ENCODE measurements around the gene KLF11. TPM values are rescaled to one million over a fixed set of nuclear protein-coding genes. Genes with fewer than 3 reads are reported as not detected.

KLF11 gene
- total RNA-seq, 1 experiment from 2014 or later: 21.0 TPM

DNA sequence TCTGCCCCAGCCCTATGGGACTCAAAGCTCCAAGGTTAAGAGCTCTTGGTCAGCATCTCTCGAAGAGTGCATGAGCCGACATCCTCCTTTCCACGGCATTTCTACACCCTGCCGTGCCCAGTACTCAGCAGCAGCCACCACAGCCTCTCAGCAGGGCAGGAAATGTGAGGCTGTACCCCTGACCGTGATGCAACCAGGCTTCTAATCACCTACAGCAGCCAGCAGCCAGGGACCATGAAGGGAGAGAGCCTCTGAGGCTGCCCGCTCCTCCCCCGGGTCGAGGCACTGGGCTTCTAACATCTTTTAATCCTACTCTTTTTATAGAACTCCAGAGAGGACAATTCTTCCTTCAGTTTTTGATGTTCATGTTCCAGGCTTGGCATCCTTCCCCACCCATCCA is 30.4 kb downstream of the KLF11 start:
- peaks cover 20% of the 10 kb centered on the region for H3K27me3 Mint-ChIP-seq (ENCODE audit: insufficient read depth, unreplicated experiment)
- H3K4me1 ChIP-seq: peaks cover under 1% of the 10 kb centered on the region; the same call in 1 of the 2 replicates
- intact Hi-C loops (cut with micrococcal nuclease; ENCODE audit: unreplicated experiment): loop anchor here (10.0 kb wide), 2 partner anchors 151 to 591 kb away; no protein-coding TSS in a partner anchor
- peaks cover 6% of the 10 kb centered on the region for H3K4me1 Mint-ChIP-seq (ENCODE audit: low read depth, unreplicated experiment)
- H3K27ac Mint-ChIP-seq (ENCODE audit: unreplicated experiment): no peak overlapping the region
- H3K4me3 ChIP-seq (ENCODE audit: low read depth, low read length): no peak overlapping the region
- DNase-seq: no peak
- H3K9me3 ChIP-seq: no peaks in the 10 kb centered on the region
- no peak overlapping the region for H3K4me3 Mint-ChIP-seq (ENCODE audit: unreplicated experiment)
- no peaks in the 10 kb centered on the region for H3K27me3 ChIP-seq (replicated peaks; ENCODE audit: control insufficient read depth, insufficient read depth, low read length)
- CTCF ChIA-PET: interaction anchor here (0.5 to 8.2 kb wide), 6 partner anchors 16 to 663 kb away, joined by 3 to 210 read pairs (median 28); no protein-coding TSS in a partner anchor
- H3K36me3 ChIP-seq (ENCODE audit: control insufficient read depth, insufficient read depth, low read length): no peaks in the 10 kb centered on the region
- TF ChIP-seq, protein P1, sequence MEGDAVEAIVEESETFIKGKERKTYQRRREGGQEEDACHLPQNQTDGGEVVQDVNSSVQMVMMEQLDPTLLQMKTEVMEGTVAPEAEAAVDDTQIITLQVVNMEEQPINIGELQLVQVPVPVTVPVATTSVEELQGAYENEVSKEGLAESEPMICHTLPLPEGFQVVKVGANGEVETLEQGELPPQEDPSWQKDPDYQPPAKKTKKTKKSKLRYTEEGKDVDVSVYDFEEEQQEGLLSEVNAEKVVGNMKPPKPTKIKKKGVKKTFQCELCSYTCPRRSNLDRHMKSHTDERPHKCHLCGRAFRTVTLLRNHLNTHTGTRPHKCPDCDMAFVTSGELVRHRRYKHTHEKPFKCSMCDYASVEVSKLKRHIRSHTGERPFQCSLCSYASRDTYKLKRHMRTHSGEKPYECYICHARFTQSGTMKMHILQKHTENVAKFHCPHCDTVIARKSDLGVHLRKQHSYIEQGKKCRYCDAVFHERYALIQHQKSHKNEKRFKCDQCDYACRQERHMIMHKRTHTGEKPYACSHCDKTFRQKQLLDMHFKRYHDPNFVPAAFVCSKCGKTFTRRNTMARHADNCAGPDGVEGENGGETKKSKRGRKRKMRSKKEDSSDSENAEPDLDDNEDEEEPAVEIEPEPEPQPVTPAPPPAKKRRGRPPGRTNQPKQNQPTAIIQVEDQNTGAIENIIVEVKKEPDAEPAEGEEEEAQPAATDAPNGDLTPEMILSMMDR (IDR thresholded peaks at IDR 0.05; ENCODE audit: insufficient read depth in 1 of 2, low read depth in 1 of 2, low read length in 1 of 2, severe bottlenecking in 1 of 2, unreplicated experiment in 1 of 2): no peak
- H3K9me3 Mint-ChIP-seq (ENCODE audit: unreplicated experiment): no peaks in the 10 kb centered on the region
- no TSS peak for BruUV-seq (replicated peaks)
- no peaks in the 10 kb centered on the region for H3K36me3 Mint-ChIP-seq (ENCODE audit: insufficient read depth, unreplicated experiment)
- POLR2A ChIA-PET: no interaction called here

- DNase-seq: no peak
- no peaks in the 10 kb centered on the region for H3K27me3 ChIP-seq (replicated peaks; ENCODE audit: control insufficient read depth, insufficient read depth, low read length)
- Mint-ChIP-seq H3K36me3 (ENCODE audit: insufficient read depth, unreplicated experiment) (no peaks in the 10 kb centered on the region), H3K4me1 (ENCODE audit: low read depth, unreplicated experiment) (peaks cover 6% of the 10 kb centered on the region), H3K4me3 (ENCODE audit: unreplicated experiment) (no peak overlapping the region), H3K27ac (ENCODE audit: unreplicated experiment) (no peak overlapping the region), H3K27me3 (ENCODE audit: insufficient read depth, unreplicated experiment) (peaks cover 23% of the 10 kb centered on the region), H3K9me3 (ENCODE audit: unreplicated experiment) (no peaks in the 10 kb centered on the region)
- H3K36me3 ChIP-seq (ENCODE audit: control insufficient read depth, insufficient read depth, low read length): no peaks in the 10 kb centered on the region
- POLR2A ChIA-PET: no interaction called here
- CTCF ChIA-PET: interaction anchor here (8.2 kb wide), 1 partner anchor 21 kb away, joined by 210 read pairs; no protein-coding TSS in a partner anchor
- TF ChIP-seq, protein P1 (IDR thresholded peaks at IDR 0.05; ENCODE audit: insufficient read depth in 1 of 2, low read depth in 1 of 2, low read length in 1 of 2, severe bottlenecking in 1 of 2, unreplicated experiment in 1 of 2): no peak
- intact Hi-C loops (cut with micrococcal nuclease; ENCODE audit: unreplicated experiment): loop anchor here (10.0 kb wide), 2 partner anchors 150 to 590 kb away; no protein-coding TSS in a partner anchor
- H3K4me1 ChIP-seq: peaks cover 5% of the 10 kb centered on the region; the same call in 1 of the 2 replicates
- no peaks in the 10 kb centered on the region for H3K9me3 ChIP-seq
- no TSS peak for BruUV-seq (replicated peaks)
- H3K4me3 ChIP-seq (ENCODE audit: low read depth, low read length): no peak overlapping the region
Observed at GRCh38 chr2:10075101-10075500, 31.8 kb downstream of the KLF11 start.

GRCh38 chr2:10075571-10076209 is 32.3 kb downstream of the KLF11 start:
- Mint-ChIP-seq H3K27me3 (ENCODE audit: insufficient read depth, unreplicated experiment) (peaks cover 23% of the 10 kb centered on the region), H3K4me1 (ENCODE audit: low read depth, unreplicated experiment) (peaks cover 6% of the 10 kb centered on the region), H3K27ac (ENCODE audit: unreplicated experiment) (no peak overlapping the region), H3K4me3 (ENCODE audit: unreplicated experiment) (no peak overlapping the region), H3K36me3 (ENCODE audit: insufficient read depth, unreplicated experiment) (no peaks in the 10 kb centered on the region), H3K9me3 (ENCODE audit: unreplicated experiment) (no peaks in the 10 kb centered on the region)
- TF ChIP-seq, protein P1 (IDR thresholded peaks at IDR 0.05; ENCODE audit: insufficient read depth in 1 of 2, low read depth in 1 of 2, low read length in 1 of 2, severe bottlenecking in 1 of 2, unreplicated experiment in 1 of 2): no peak
- DNase-seq: no peak
- CTCF ChIA-PET: interaction anchor here (1.6 to 8.2 kb wide), 3 partner anchors 19 to 22 kb away, joined by 4 to 210 read pairs (median 7); no protein-coding TSS in a partner anchor
- POLR2A ChIA-PET: no interaction called here
- H3K4me1 ChIP-seq: peaks cover 5% of the 10 kb centered on the region; the same call in 1 of the 2 replicates
- BruUV-seq (replicated peaks): no TSS peak
- intact Hi-C loops (cut with micrococcal nuclease; ENCODE audit: unreplicated experiment): loop anchor here (10.0 kb wide), 2 partner anchors 149 to 589 kb away; no protein-coding TSS in a partner anchor
- no peaks in the 10 kb centered on the region for H3K27me3 ChIP-seq (replicated peaks; ENCODE audit: control insufficient read depth, insufficient read depth, low read length)
- H3K36me3 ChIP-seq (ENCODE audit: control insufficient read depth, insufficient read depth, low read length): no peaks in the 10 kb centered on the region
- no peaks in the 10 kb centered on the region for H3K9me3 ChIP-seq
- no peak overlapping the region for H3K4me3 ChIP-seq (ENCODE audit: low read depth, low read length)

All from Caco-2 (cell line).